Measurements from ENCODE around the gene B3GALNT1.
A peak's percentile ranks its signal among the peaks of the same experiment; 100 is the strongest.

Gene B3GALNT1, protein sequence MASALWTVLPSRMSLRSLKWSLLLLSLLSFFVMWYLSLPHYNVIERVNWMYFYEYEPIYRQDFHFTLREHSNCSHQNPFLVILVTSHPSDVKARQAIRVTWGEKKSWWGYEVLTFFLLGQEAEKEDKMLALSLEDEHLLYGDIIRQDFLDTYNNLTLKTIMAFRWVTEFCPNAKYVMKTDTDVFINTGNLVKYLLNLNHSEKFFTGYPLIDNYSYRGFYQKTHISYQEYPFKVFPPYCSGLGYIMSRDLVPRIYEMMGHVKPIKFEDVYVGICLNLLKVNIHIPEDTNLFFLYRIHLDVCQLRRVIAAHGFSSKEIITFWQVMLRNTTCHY

DNA sequence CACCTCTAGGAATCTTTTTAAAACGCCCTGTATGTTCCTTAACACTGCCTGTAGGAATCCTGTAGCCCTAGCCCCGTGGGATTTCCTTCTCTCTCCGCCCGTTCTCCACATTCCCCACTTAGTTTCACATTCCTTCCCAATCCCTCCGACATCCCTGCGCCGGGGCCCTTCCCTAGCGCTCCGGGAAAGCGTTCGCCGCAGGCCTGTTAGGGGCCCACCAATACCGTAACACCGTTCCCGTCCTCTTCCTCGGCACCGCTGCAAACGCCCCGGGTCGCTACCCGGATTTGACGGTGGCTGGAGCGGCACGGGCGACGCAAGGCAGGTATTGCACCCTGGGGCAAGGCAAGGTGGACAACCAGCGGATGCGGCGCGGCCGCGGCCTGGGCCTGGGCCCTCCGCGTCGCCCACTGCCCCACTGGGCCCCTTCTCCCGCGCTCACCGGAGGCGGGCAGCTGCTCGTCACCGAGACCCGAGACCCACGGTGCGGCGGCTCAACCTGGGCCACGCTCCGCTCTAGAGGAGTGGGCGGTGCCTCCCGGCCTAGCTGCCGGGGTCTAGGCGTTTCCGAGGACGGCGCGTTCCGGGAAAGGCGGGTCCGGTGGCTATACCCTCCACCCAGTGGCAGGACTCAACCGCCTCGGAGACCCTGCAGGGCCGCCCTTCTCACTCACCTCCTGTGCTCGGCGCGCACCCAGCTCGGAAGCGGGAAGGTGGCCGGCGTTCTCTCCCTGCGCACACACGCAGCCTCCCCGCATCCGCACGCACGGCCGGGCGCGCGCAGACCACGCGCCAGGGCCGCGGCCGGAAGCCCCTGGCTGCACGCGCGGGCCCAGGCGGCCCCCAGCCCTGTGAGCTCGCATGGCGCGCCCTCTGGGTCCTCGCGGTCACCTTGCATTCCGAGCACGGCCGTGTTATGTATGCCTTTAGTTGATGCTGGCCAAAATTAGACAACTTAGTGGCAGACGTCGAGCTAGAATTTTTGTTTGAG lies at the start of gene B3GALNT1:
Gene B3GALNT1, minus strand, starts transcription at position 789 of the 991 bp plus-strand sequence. CDS start 18,595 bp downstream, outside the sequence.
- DNase-seq = peak; percentile 79

DNA sequence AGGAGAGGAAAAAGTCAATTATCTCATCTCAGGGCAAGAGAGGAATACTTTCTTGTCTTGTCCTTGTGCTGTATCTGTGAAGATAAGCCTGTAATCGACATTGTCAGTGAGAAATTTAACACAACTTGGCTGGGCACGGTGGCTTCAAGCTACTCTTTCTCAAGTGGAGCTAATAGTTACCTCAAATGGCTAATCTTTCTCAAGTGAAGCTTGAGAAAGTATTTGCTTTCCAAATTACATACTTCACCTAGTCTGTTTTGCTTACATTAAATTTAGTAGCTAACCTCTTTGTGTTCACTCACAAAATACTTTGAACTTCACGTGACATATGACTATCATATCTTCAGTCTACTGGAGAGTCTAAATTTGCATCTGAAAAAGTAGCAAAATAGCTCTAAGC lies 48.3 kb upstream of the B3GALNT1 start:
- DNase-seq = no peak

DNA sequence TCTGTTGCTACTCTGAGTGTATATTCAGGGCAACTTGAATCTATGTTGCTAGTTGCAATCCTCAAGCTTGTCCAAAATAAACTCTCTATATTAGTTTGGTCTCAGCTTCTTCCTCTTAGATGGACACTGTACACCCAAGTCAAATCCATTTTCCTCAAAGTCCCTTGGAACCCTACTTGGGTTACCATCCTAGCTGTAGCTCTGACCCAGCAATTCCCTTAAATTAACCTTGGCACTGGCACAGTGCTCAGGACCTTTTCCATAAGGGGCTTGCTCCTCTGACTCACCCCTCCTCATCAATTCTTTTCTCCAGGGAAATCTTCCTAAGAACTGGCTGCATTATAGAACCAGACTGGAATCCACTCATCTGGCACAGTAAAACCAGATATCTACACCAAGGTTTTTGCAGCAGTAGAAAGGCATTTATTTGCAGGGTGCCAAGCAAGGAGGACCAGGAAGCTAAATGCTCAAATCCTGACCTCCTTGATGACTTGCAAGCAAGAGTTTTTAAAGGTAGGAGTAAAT lies 44.9 kb upstream of the B3GALNT1 start:
- no peak for DNase-seq

DNA sequence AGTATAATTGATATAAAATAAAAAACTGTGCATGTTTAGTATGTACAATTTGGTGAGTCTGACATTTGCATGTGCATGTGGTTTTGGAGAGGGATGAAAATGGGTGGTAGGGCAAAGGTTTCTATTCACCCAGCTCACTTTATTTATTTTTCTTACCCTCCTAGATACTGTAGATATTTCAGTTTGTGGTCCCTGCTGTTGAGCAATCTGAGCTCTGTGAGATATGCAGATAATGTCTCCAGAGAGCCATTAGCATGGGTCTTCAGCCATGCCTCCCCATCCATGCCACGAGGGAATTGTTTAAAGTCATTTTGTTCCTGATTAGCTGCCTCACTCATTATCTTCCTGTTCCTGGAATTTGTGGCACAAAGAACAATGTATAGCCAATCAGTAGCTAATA lies 44.4 kb upstream of the B3GALNT1 start:
- no peak for DNase-seq

DNA sequence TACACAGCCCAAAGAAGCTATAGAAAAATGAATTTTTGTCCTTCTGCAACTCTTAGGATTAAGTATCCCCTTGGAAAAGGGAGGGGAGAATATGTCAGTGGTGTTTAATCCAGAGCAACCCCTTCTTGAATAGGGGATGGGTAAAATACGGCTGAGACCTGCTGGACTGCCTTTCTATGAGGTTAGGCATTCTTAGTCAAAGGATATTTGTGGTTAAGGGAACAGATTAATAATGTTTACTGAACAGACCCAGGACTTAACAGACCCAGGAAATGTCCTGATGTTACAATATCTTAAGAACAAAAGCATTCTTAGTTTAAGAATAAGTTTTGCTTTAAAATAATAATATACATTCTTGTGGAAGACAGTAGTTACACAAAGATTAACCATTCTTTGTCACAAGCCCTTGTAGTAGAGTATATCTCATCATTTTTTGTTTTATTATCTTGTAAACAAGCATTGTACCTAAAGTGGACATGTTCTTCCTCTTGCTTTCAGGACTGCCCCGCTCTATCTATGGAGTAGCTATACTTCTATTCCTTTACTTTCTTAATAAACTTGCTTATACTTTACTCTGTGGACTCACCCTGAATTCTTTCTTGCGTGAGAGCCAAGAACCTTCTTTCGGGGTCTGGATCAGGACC lies 43.8 kb upstream of the B3GALNT1 start:
- DNase-seq = no peak

DNA sequence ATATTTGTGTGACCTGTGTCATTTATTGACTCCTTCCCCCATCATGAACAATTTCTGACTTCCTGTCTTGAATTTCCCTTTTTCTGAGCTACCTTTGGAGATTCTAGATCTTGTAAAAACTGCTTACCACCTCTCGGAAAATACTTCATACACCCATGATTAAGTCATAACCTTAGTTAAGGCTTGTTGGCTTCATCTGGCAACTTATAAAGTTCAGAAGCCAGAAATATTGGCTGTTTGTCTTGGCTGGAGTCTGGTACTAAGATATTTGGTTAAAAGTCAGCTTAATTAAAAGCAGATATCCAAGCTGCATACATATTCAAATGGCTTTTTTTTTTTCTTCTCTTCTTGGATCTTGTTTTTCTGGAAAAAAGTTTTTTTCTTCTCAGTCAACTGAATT lies 37.3 kb upstream of the B3GALNT1 start:
- no peak for DNase-seq

DNA sequence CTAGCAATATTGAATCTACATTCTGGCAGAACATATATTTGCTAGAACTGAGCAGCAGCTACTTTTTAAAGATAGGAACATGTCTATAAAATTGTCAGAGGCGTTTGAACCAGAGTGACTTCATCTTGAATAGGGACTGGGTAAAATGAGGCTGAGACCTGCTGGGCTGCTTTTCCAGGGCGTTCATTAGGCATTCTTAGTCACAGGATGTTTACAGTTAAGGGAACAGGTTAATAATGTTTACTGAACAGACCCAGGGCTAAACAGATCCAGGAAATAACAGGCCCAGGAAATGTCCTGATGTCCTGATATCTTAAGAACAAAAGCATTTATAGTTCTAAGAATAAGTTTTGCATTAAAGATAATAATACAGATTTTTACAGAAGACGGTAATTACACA lies 34.5 kb upstream of the B3GALNT1 start:
- DNase-seq = no peak

DNA sequence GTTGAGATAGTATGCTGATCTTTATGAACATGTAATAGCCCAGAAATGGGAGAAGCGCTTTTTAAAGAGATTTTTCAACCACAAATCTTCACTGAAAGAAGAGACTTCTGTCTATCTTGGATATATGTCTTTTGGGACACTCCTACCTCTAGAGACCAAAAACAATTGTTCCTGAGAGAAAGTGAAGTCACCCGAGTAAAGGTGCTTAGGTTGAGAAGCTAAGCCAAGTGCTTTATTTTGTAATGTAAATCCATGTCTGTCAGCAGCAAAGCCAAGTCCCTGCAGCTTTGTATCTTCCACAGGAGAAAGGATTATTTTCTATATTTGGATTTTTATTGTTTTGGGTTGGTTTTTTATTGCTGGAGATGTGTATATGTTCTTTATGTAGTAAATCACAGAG lies 32.1 kb upstream of the B3GALNT1 start:
- DNase-seq = no peak

DNA sequence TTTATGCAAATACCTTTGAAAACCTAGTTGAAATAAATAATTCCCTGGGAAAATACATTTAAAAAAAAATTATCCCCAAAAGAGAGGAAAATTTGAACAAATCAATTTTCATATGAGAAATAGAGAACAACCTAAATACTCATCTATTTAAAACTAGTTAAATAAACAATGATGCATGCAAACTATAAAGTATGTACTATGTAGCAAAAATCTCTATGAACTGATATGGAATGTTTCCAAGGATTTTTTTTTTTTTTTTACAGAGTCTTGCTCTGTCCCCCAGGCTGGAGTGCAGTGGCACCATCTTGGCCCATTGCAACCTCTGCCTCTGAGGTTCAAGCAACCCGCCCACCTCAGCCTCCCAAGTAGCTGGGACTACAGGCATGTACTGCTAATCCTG lies 27.2 kb upstream of the B3GALNT1 start:
- DNase-seq = no peak

DNA sequence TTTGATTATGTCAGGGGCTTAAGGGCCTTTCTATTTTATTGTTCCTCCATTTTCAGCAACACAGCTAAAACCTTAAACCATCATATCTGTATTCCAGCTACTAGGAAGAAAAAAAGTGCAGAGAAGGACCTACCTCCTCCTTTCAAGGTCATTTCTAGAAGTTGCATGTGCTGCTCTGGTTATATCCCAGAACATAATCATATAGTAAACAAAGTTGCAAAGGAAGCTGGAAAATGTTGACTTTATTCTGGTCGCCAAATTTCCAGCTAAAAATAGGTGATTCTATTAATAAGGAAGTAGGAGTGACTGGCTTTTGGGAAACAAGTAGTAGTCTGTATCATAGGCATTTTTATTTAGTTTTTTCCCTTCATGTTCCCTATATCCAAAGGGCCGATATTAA lies 21.3 kb upstream of the B3GALNT1 start:
- DNase-seq = no peak

DNA sequence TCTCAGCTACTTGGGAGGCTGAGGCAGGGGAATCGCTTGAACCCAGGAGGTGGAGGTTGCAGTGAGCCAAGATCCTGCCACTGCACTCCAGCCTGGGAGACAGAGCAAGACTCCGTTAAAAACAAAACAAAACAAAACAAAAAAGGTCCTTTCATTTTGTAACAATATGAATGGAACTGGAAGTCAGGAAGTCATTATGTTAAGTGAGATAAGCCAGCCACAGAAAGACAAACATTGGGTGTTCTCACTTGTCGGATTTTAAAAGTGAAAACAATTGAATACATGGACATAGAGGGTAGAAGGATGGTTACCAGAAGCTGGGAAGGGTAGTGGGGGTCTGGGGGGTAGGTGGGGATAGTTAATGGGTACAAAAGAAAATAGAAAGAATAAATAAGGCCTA lies 12.5 kb upstream of the B3GALNT1 start:
- no peak for DNase-seq

DNA sequence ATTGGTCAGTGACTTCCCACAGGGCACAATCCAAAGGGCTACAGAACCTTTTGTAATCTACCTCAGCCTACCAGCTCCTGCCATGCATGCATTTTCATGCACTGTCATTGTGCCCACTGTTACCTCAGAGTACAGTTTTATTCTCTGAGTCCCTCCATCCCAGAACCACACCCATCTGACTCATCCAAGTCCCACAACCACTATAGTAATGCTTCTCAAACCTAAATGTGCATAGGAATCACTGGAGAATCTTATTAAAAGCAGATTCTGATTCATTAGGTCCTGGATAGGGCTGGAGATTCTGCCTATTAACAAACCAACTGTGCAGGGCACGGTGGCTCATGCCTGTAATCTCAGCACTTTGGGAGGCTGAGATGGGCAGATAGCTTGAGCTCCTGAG lies 3.7 kb upstream of the B3GALNT1 start:
- DNase-seq = no peak

DNA sequence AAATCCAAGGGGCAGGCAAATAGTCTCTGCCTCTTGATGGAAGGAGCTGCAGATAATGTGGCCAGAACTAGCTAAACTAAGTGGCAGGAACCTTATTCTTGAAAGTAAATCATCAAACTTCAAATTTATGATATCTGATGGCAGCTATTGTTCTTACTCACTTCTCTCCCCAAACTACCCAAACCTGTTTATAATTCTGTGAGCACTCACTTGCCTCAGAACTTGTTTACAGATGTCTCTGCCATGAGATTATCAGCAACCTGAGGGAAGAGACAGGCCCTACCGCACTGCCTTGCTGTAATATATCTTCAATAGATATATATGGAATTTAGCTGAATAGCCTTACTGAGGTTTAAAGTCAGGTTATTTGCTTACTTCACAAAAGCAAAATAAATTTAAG lies 2.2 kb upstream of the B3GALNT1 start:
- no peak for DNase-seq

DNA sequence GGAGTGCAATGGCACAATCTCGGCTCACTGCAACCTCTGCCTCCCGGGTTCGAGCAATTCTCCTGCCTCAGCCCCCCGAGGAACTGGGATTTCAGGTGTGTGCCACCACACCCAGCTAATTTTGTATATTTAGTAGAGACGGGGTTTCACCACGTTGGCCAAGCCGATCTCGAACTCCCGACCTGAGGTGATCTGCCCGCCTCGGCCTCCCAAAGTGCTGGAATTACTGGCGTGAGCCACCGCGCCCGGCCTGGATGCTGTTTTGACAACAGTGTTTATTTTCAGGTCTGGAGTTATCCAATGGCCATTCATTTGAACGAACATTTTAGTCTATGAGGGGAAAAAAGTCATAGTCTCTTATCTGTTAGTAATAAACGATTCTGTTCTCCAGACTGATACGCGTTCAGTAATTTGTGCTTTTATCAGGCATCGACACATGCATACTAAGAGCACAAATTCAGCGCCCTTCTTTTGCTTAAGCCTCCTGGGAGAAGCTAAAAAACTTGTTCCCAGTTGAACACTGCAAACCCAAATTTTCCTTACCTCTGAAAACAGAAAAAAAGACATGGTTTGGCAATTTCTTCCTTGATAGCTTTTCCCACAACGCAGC lies 1.3 kb downstream of the B3GALNT1 start:
- no peak for DNase-seq

DNA sequence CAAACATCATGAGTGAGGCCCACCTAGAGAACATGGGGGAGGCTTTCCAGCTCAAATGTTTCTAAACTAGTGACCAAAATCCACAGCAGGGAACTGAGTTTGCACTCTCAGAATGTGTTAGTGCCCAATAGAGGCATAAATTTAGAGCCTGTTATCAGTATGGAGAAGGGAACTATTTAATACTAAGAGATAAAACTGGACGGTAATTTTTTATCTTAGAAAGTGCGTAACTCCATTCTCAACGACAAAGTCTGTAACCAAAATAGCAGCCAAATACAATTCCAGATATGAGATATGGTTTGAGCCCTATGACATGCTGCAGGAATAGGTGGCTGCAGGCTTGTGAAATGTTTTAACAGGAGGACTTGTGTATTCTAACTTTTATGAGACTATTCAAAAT lies 3.5 kb downstream of the B3GALNT1 start:
- no peak for DNase-seq

DNA sequence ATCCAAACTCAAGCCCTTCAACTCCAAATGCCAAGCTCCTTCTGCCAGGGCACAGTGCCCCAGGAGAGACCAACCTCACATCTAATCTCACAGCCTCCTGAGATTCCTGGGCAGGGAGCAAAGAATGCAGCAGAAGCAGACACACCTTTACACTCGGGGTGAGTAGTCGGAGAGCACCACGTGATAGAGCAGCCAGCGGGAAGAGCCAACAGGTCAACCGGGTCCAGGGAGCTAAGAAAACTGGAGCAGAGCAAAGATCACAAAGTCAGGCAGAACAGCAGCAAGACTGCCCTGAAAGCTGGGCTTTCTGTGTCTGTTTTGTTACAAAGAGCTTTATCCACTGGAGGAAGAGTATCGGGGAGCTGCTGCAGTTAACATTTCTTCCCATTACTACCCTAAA lies 4.2 kb downstream of the B3GALNT1 start:
- DNase-seq = no peak

DNA sequence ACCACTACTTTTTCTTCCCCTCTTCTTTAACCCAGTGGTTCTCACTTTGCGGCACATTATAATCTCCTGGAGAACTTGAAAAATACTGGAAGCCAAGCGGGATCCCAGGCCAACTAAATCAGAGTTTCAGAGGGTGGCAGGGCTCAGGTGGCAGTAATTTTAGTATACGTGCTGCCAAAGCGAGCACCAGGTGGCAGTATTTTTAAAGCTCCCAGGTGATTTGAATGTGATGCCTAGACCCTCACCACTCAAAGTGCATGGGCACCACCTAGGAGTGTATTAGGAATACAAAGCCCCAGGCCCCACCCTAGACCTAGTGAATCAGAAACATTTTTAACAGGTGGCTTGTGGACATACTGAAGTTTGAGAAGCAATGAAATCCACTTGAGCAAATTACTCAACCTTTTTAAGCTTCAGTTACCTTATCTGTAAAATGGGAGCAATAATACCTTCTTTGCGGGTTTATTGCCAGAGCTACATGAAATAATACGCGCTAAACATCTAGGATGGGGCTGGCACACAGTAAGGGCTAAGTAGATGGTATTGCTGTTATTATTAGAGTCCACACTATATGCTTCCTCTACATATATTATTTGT lies 8.3 kb downstream of the B3GALNT1 start:
- no peak for DNase-seq

DNA sequence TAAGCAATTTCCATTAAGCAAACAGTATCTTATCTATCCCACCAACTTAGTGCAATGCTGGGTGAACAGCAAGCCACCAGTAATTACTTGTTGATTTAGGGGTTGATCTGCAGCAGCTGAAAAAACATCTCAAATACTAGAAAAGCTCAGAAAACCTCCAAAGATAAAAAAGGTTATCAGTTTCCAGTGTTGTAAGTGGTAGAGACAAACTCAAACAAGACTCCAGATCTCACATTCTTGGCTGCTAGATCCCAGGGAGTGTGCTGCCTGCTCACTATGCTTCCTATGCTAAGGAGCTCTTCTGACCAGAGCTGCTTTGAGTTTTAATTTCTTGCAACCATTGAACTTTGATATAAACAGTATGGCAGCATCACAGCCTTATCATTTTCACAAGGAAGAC lies 11.3 kb downstream of the B3GALNT1 start:
- no peak for DNase-seq

DNA sequence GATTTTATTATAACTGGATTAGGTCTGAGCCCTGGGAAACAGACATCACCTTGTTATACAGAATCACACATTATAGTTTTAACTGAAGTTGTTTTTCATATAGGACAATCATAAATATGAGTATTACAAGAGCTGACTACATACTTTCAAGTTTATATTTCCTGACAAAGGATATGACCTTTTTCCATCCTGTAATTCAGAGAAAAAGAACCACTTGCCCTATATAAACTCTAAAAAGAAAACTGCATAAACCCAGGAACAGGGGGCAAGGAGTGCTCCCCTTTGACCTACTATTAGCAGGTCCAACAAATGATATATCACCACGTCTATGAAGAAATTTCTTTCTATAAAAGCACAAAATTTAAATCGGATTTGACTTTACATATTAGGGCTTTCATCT lies 20.9 kb downstream of the B3GALNT1 start:
- DNase-seq = no peak

DNA sequence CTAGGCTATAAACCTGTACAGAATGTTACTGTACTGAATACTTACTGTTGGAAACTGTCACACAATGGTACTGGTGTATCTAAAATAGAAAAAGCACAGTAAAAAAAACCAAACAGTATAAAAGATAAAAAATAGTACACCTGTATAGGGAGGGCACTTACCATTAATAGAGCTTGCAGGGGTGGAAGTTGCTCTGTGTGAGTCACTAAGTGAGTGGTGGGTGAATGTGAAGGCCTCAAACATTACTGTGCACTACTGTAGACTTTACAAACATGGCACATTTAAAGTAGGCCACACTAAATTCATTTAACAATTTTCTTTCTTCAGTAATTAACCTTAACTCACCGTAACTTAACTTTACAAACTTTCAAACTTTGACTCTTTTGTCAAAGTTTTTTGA lies 22.0 kb downstream of the B3GALNT1 start:
- DNase-seq = no peak

DNA sequence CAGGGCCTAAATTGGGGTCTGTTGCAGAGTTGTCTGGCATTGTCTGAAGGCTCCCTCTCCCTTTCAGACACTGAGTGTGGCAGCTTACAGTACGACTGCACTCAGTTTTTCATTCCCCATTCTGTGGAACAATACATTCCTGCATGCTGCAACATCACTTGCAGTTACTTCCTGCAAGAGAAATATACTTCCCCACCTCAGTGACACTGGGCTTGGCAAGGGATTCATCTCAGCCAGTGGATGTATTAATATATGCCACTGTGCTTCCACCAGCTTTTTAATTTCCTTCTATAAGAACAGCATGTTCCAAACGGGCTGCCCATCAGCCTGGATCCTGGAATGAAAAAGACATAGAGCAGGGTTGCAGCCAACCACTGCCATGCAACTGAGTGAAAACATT lies 23.1 kb downstream of the B3GALNT1 start:
- no peak for DNase-seq

DNA sequence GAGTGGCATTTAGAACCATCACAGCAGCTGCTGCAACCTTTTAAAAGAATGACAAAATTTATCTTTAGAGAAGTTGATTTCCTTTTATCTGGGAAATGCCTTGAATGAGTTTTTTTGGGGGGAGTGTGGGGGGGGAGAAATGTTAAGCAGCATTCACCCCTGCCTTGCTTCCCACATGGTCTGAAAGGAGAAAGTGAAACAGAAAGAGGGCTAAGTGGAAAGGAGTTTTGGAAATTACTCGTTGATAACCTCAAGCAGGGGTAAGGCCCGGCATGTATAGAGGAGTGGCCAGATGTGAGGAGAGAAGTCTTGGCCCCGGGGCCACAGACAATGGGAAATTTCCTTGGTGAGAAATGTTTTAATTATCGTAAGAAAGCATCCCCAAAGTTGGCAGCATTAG lies 23.5 kb downstream of the B3GALNT1 start:
- no peak for DNase-seq

DNA sequence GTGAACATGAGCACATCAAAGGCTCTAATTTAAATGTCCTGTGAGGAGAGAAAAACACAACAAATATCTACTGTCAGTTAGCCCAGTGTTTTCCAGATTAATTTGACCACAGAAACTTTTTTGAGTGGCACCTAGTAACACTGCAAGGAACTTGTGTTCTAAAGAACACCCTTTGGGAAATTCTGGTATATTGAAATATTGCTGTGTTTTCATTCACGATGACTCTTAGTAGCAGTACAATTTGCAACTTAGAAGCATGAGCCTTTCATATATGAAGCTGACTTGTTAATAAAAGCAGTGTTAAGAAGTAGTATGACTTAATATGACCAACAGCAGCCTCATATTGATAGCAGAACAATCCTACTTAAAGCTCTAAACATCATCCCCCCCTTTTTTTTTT lies 32.0 kb downstream of the B3GALNT1 start:
- no peak for DNase-seq

Data from NCI-H2107 (cell line).